ENCODE data around the gene DCAF6.

DCAF6 gene

DNA sequence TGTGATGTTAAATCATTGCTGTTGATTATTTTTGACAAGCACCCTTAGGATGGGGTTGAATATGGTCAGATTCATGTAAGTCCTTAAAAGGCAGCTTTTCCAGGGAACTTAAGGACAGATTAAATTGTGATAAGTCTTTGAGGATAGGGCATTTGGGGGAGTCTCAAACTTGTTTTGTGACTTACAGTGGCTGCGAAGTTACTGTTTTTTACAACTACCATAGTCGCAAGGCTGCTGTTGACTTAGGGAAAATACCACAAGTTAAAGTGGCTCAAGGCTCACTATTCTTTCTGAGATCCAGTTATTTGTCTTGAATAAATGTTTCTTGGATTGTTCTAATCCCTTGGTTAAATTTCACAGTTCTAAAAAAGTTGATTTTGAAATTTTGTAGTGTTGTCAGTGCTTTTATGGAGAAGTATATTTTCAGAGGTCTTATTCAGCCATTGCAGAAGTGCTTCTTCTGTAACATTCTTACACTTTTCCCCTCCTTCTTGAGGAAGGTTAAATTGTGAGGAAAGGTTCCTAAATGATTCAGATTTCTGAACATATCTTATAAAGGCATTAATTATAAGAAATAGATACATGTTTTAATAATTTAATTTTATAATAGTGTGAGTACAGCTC, 47.4 kb downstream of the DCAF6 start:
- no peak for DNase-seq
- peaks cover 0 to 3% (median 0%) of the 10 kb centered on the region in 5 experiments for H3K9me3 ChIP-seq (ENCODE audit: control extremely low read depth in 1 of 5, control insufficient read depth in 4 of 5, insufficient read depth in 2 of 5, low read depth in 1 of 5, low read length in 4 of 5)
- ChIA-PET POLR2A (no interaction called here), CTCF (no interaction called here)
- H3K4me3 ChIP-seq (ENCODE audit: control insufficient read depth in 1 of 7, extremely low read depth in 1 of 7, insufficient read depth in 4 of 7, low read depth in 2 of 7, low read length in 6 of 7), result no peak overlapping the region
- no peaks in the 10 kb centered on the region for H3K27me3 ChIP-seq (replicated peaks in 2 of 5; ENCODE audit: control insufficient read depth in 4 of 5, insufficient read depth in 5 of 5, low read length in 4 of 5)
- H3K36me3 ChIP-seq (ENCODE audit: control insufficient read depth in 4 of 4, insufficient read depth in 4 of 4, low read length in 3 of 4), result peaks cover 2 to 34% (median 9%) of the 10 kb centered on the region in 4 experiments
- no CpG with 5 or more reads among the region's 2 CpGs for WGBS (ENCODE audit: insufficient coverage)
- H3K4me1 ChIP-seq (ENCODE audit: control extremely low read depth in 1 of 4, control insufficient read depth in 4 of 4, insufficient read depth in 4 of 4, low read length in 3 of 4), result no peaks in the 10 kb centered on the region
- H3K27ac ChIP-seq (ENCODE audit: insufficient read depth in 1 of 2, low read depth in 1 of 2, low read length in 2 of 2, poor library complexity in 1 of 2, severe bottlenecking in 2 of 2), result no peak overlapping the region

- Histone ChIP-seq H3K4me1 (ENCODE audit: control extremely low read depth in 1 of 4, control insufficient read depth in 4 of 4, insufficient read depth in 4 of 4, low read length in 3 of 4) (no peaks in the 10 kb centered on the region), H3K4me3 (ENCODE audit: control insufficient read depth in 1 of 7, extremely low read depth in 1 of 7, insufficient read depth in 4 of 7, low read depth in 2 of 7, low read length in 6 of 7) (no peak overlapping the region), H3K36me3 (ENCODE audit: control insufficient read depth in 4 of 4, insufficient read depth in 4 of 4, low read length in 3 of 4) (peaks cover 2 to 34% (median 9%) of the 10 kb centered on the region in 4 experiments), H3K9me3 (ENCODE audit: control extremely low read depth in 1 of 5, control insufficient read depth in 4 of 5, insufficient read depth in 2 of 5, low read depth in 1 of 5, low read length in 4 of 5) (peaks cover 0 to 3% (median 0%) of the 10 kb centered on the region in 5 experiments), H3K27me3 (replicated peaks in 2 of 5; ENCODE audit: control insufficient read depth in 4 of 5, insufficient read depth in 5 of 5, low read length in 4 of 5) (no peaks in the 10 kb centered on the region), H3K27ac (ENCODE audit: insufficient read depth in 1 of 2, low read depth in 1 of 2, low read length in 2 of 2, poor library complexity in 1 of 2, severe bottlenecking in 2 of 2) (no peak overlapping the region)
- POLR2A ChIA-PET, result no interaction called here
- 83% methylated on average over 1 of the region's 8 CpGs for WGBS (ENCODE audit: insufficient coverage)
- DNase-seq, result peak; percentile 25 to 79 (median 67)
- CTCF ChIA-PET, result no interaction called here
Observed at GRCh38 chr1:167984886-167985489, 48.5 kb downstream of the DCAF6 start.

- DNase-seq, result no peak
- ChIA-PET POLR2A (no interaction called here), CTCF (no interaction called here)
- no peak overlapping the region for H3K4me3 ChIP-seq (ENCODE audit: control insufficient read depth in 1 of 7, extremely low read depth in 1 of 7, insufficient read depth in 4 of 7, low read depth in 2 of 7, low read length in 6 of 7)
- peaks cover 0 to 3% (median 0%) of the 10 kb centered on the region in 5 experiments for H3K9me3 ChIP-seq (ENCODE audit: control extremely low read depth in 1 of 5, control insufficient read depth in 4 of 5, insufficient read depth in 2 of 5, low read depth in 1 of 5, low read length in 4 of 5)
- H3K27ac ChIP-seq (ENCODE audit: insufficient read depth in 1 of 2, low read depth in 1 of 2, low read length in 2 of 2, poor library complexity in 1 of 2, severe bottlenecking in 2 of 2), result no peak overlapping the region
- H3K27me3 ChIP-seq (replicated peaks in 2 of 5; ENCODE audit: control insufficient read depth in 4 of 5, insufficient read depth in 5 of 5, low read length in 4 of 5), result no peaks in the 10 kb centered on the region
- no peaks in the 10 kb centered on the region for H3K4me1 ChIP-seq (ENCODE audit: control extremely low read depth in 1 of 4, control insufficient read depth in 4 of 4, insufficient read depth in 4 of 4, low read length in 3 of 4)
- H3K36me3 ChIP-seq (ENCODE audit: control insufficient read depth in 4 of 4, insufficient read depth in 4 of 4, low read length in 3 of 4), result peaks cover 5 to 26% (median 13%) of the 10 kb centered on the region in 4 experiments
- WGBS (ENCODE audit: insufficient coverage), result no CpG with 5 or more reads among the region's 3 CpGs
Observed at GRCh38 chr1:167987174-167987573, 50.7 kb downstream of the DCAF6 start.

- H3K27me3 ChIP-seq (replicated peaks in 2 of 5; ENCODE audit: control insufficient read depth in 4 of 5, insufficient read depth in 5 of 5, low read length in 4 of 5), result no peaks in the 10 kb centered on the region
- ChIA-PET CTCF (no interaction called here), POLR2A (no interaction called here)
- DNase-seq, result no peak
- WGBS (ENCODE audit: insufficient coverage), result 100% methylated on average over 2 of the region's 2 CpGs
- H3K9me3 ChIP-seq (ENCODE audit: control extremely low read depth in 1 of 5, control insufficient read depth in 4 of 5, insufficient read depth in 2 of 5, low read depth in 1 of 5, low read length in 4 of 5), result no peaks in the 10 kb centered on the region
- no peaks in the 10 kb centered on the region for H3K4me1 ChIP-seq (ENCODE audit: control extremely low read depth in 1 of 4, control insufficient read depth in 4 of 4, insufficient read depth in 4 of 4, low read length in 3 of 4)
- no peak overlapping the region for H3K4me3 ChIP-seq (ENCODE audit: control insufficient read depth in 1 of 7, extremely low read depth in 1 of 7, insufficient read depth in 4 of 7, low read depth in 2 of 7, low read length in 6 of 7)
- no peak overlapping the region for H3K27ac ChIP-seq (ENCODE audit: insufficient read depth in 1 of 2, low read depth in 1 of 2, low read length in 2 of 2, poor library complexity in 1 of 2, severe bottlenecking in 2 of 2)
- H3K36me3 ChIP-seq (ENCODE audit: control insufficient read depth in 4 of 4, insufficient read depth in 4 of 4, low read length in 3 of 4), result peaks cover 6 to 31% (median 11%) of the 10 kb centered on the region in 4 experiments
Observed at GRCh38 chr1:167991546-167991945, 55.1 kb downstream of the DCAF6 start.

- H3K4me1 ChIP-seq (ENCODE audit: control extremely low read depth in 1 of 4, control insufficient read depth in 4 of 4, insufficient read depth in 4 of 4, low read length in 3 of 4), result no peaks in the 10 kb centered on the region
- ChIA-PET CTCF (interaction anchor here (0.6 kb wide), 1 partner anchor 14 kb away, joined by 3 read pairs; no protein-coding TSS in a partner anchor), POLR2A (no interaction called here)
- no peaks in the 10 kb centered on the region for H3K9me3 ChIP-seq (ENCODE audit: control extremely low read depth in 1 of 5, control insufficient read depth in 4 of 5, insufficient read depth in 2 of 5, low read depth in 1 of 5, low read length in 4 of 5)
- no peak for DNase-seq
- no peak overlapping the region for H3K4me3 ChIP-seq (ENCODE audit: control insufficient read depth in 1 of 7, extremely low read depth in 1 of 7, insufficient read depth in 4 of 7, low read depth in 2 of 7, low read length in 6 of 7)
- H3K36me3 ChIP-seq (ENCODE audit: control insufficient read depth in 4 of 4, insufficient read depth in 4 of 4, low read length in 3 of 4), result peaks cover 8 to 29% (median 13%) of the 10 kb centered on the region in 4 experiments
- no CpG with 5 or more reads among the region's 2 CpGs for WGBS (ENCODE audit: insufficient coverage)
- no peak overlapping the region for H3K27ac ChIP-seq (ENCODE audit: insufficient read depth in 1 of 2, low read depth in 1 of 2, low read length in 2 of 2, poor library complexity in 1 of 2, severe bottlenecking in 2 of 2)
- H3K27me3 ChIP-seq (replicated peaks in 2 of 5; ENCODE audit: control insufficient read depth in 4 of 5, insufficient read depth in 5 of 5, low read length in 4 of 5), result no peaks in the 10 kb centered on the region
Observed at GRCh38 chr1:167993720-167994119, 57.2 kb downstream of the DCAF6 start.

GRCh38 chr1:167994560-167994959, 58.1 kb downstream of the DCAF6 start:
- H3K36me3 ChIP-seq (ENCODE audit: control insufficient read depth in 4 of 4, insufficient read depth in 4 of 4, low read length in 3 of 4), result peaks cover 8 to 35% (median 15%) of the 10 kb centered on the region in 4 experiments
- no peaks in the 10 kb centered on the region for H3K4me1 ChIP-seq (ENCODE audit: control extremely low read depth in 1 of 4, control insufficient read depth in 4 of 4, insufficient read depth in 4 of 4, low read length in 3 of 4)
- H3K9me3 ChIP-seq (ENCODE audit: control extremely low read depth in 1 of 5, control insufficient read depth in 4 of 5, insufficient read depth in 2 of 5, low read depth in 1 of 5, low read length in 4 of 5), result no peaks in the 10 kb centered on the region
- POLR2A ChIA-PET, result no interaction called here
- H3K27me3 ChIP-seq (replicated peaks in 2 of 5; ENCODE audit: control insufficient read depth in 4 of 5, insufficient read depth in 5 of 5, low read length in 4 of 5), result no peaks in the 10 kb centered on the region
- CTCF ChIA-PET, result no interaction called here
- no peak overlapping the region for H3K27ac ChIP-seq (ENCODE audit: insufficient read depth in 1 of 2, low read depth in 1 of 2, low read length in 2 of 2, poor library complexity in 1 of 2, severe bottlenecking in 2 of 2)
- no CpG with 5 or more reads among the region's 2 CpGs for WGBS (ENCODE audit: insufficient coverage)
- no peak for DNase-seq
- no peak overlapping the region for H3K4me3 ChIP-seq (ENCODE audit: control insufficient read depth in 1 of 7, extremely low read depth in 1 of 7, insufficient read depth in 4 of 7, low read depth in 2 of 7, low read length in 6 of 7)

GRCh38 chr1:167995038-167995437, 58.6 kb downstream of the DCAF6 start:
- CTCF ChIA-PET, result no interaction called here
- no peaks in the 10 kb centered on the region for H3K9me3 ChIP-seq (ENCODE audit: control extremely low read depth in 1 of 5, control insufficient read depth in 4 of 5, insufficient read depth in 2 of 5, low read depth in 1 of 5, low read length in 4 of 5)
- H3K27me3 ChIP-seq (replicated peaks in 2 of 5; ENCODE audit: control insufficient read depth in 4 of 5, insufficient read depth in 5 of 5, low read length in 4 of 5), result no peaks in the 10 kb centered on the region
- WGBS (ENCODE audit: insufficient coverage), result 93% methylated on average over 3 of the region's 3 CpGs
- no peak overlapping the region for H3K4me3 ChIP-seq (ENCODE audit: control insufficient read depth in 1 of 7, extremely low read depth in 1 of 7, insufficient read depth in 4 of 7, low read depth in 2 of 7, low read length in 6 of 7)
- POLR2A ChIA-PET, result no interaction called here
- DNase-seq, result no peak
- no peak overlapping the region for H3K27ac ChIP-seq (ENCODE audit: insufficient read depth in 1 of 2, low read depth in 1 of 2, low read length in 2 of 2, poor library complexity in 1 of 2, severe bottlenecking in 2 of 2)
- no peaks in the 10 kb centered on the region for H3K4me1 ChIP-seq (ENCODE audit: control extremely low read depth in 1 of 4, control insufficient read depth in 4 of 4, insufficient read depth in 4 of 4, low read length in 3 of 4)
- peaks cover 8 to 35% (median 15%) of the 10 kb centered on the region in 4 experiments for H3K36me3 ChIP-seq (ENCODE audit: control insufficient read depth in 4 of 4, insufficient read depth in 4 of 4, low read length in 3 of 4)

Measured in common myeloid progenitor, CD34-positive (primary cell).